GM13976 (cell line): ENCODE measurements around the gene ELMO1.

Source experiments
- DNase-seq: peaks from one replicate; pipeline ENCODE4 v3.0.0; 2012; ENCODE audit warnings: low spot score
- CTCF ChIP-seq: IDR thresholded peaks from 2 replicates; pipeline ENCODE4 v1.5.1; 2012; ENCODE audit warnings: borderline replicate concordance, mild to moderate bottlenecking; ENCODE audit not compliant: insufficient read depth; ENCODE audit errors: extremely low read depth, missing control alignments, control extremely low read depth
- in situ Hi-C: fragments of 300-500 bp; cut with MboI; formaldehyde crosslinking; loops from one replicate; pipeline ENCODE4 v1.12.0; 2022; ENCODE audit warnings: low sequenced_read_pairs, mixed read lengths, inconsistent platforms; ENCODE audit not compliant: unreplicated experiment

ELMO1 gene

GRCh38 chr7:37435156-37435855 is 13.4 kb downstream of the ELMO1 start:
- in situ Hi-C loops, result no loop called here
- TF ChIP-seq CTCF, result no peak
- no peak for DNase-seq

DNA sequence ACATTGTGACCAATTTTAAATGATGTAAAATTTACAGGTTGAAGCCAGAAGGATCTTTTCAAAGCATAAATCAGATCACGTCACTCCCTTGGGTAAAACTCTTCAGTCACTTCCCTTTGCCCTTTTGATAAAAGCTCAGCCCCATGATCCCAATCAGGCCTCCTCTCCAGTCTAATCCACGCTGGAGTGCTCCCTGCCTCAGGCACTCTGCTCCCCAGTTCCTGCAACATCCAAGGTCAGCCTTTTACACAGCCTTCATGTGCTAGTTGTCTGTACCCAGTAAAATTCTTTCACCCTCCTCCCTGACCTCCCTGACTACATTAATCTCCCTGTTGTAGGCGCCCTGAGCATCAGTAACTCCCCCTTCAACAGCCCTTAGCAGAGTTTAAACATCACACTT is 14.1 kb downstream of the ELMO1 start:
- in situ Hi-C loops, result no loop called here
- TF ChIP-seq CTCF, result no peak

GRCh38 chr7:37433166-37433565 is 15.5 kb downstream of the ELMO1 start:
- in situ Hi-C loops, result no loop called here
- no peak for TF ChIP-seq CTCF
- no peak for DNase-seq

More for the DNA sequence above, 14.1 kb downstream of the ELMO1 start:
- no peak for DNase-seq

- in situ Hi-C loops, result no loop called here
- no peak for TF ChIP-seq CTCF
These were observed 16.3 kb downstream of the ELMO1 start for GRCh38 chr7:37432281-37432920.

GRCh38 chr7:37431413-37431812 is 17.3 kb downstream of the ELMO1 start:
- DNase-seq, result no peak
- no peak for TF ChIP-seq CTCF
- in situ Hi-C loops, result no loop called here

More at GRCh38 chr7:37432281-37432920, 16.3 kb downstream of the ELMO1 start:
- no peak for DNase-seq

DNA sequence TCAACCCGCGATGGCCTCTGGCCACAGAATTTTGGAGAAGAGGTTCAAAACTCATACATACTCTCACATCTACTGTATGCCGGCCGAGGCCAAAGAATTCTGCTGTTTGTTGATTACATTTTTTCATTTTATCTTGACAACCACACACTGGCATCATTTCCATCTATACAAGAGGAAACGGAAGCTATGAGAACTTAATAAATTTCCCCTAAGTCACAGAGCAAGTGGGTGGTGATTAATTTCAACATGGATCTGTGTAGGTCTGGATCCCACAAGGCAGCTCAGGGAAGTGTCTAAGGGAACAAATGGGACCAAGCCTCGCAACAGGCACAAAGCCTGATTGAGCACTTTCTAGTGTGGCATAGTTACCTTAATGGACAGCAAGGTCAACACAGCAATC is 18.0 kb downstream of the ELMO1 start:
- TF ChIP-seq CTCF, result no peak
- in situ Hi-C loops, result no loop called here
- DNase-seq, result no peak
